HG02610 (cell line): Measurements from ENCODE around the gene MRNIP.

ENCODE experiments used
- ATAC-seq: cut with Tn5 transposase; IDR thresholded peaks from one replicate; pipeline ENCODE4 v1.9.1; 2021; ENCODE audit warnings: mild to moderate bottlenecking, moderate library complexity; ENCODE audit not compliant: unreplicated experiment

Gene MRNIP

GRCh38 chr5:179822444-179822990, 36.1 kb downstream of the MRNIP start:
- no peak for ATAC-seq

GRCh38 chr5:179822059-179822432, 36.6 kb downstream of the MRNIP start:
- no peak for ATAC-seq

- peak; percentile 40 for ATAC-seq
These were observed 37.1 kb downstream of the MRNIP start for GRCh38 chr5:179821298-179822058.

- ATAC-seq = peak; percentile 35
These were observed 37.9 kb downstream of the MRNIP start, which contains the start of gene SQSTM1 for GRCh38 chr5:179820483-179821297. Gene SQSTM1 (plus strand): TSS chr5:179820905. CDS start chr5:179820937, 32 bp downstream.

GRCh38 chr5:179820127-179820482, 38.5 kb downstream of the MRNIP start:
- ATAC-seq = no peak

- no peak for ATAC-seq
These were observed 39.1 kb downstream of the MRNIP start for GRCh38 chr5:179819296-179820126.

GRCh38 chr5:179818746-179819295, 39.8 kb downstream of the MRNIP start:
- ATAC-seq = peak; percentile 64

- ATAC-seq = no peak
These were observed 40.5 kb downstream of the MRNIP start for GRCh38 chr5:179817890-179818745.

- ATAC-seq = no peak
These were observed 41.2 kb downstream of the MRNIP start for GRCh38 chr5:179817470-179817840.

- no peak for ATAC-seq
These were observed 41.7 kb downstream of the MRNIP start for GRCh38 chr5:179816796-179817469.

- ATAC-seq = no peak
These were observed 42.2 kb downstream of the MRNIP start for GRCh38 chr5:179816401-179816795.

- ATAC-seq = no peak
These were observed 42.9 kb downstream of the MRNIP start for GRCh38 chr5:179815491-179816249.

GRCh38 chr5:179814090-179814489, 44.5 kb downstream of the MRNIP start:
- ATAC-seq = no peak

- no peak for ATAC-seq
These were observed 45.5 kb downstream of the MRNIP start for GRCh38 chr5:179812997-179813607.

- no peak for ATAC-seq
These were observed 46.3 kb downstream of the MRNIP start for GRCh38 chr5:179812135-179812825.

- ATAC-seq = peak; percentile 73
These were observed 52.2 kb downstream of the MRNIP start, which contains the start of gene MGAT4B for GRCh38 chr5:179806250-179807048. Gene MGAT4B (minus strand): TSS chr5:179806866. CDS start chr5:179806583, 283 bp downstream.
